ENCODE data around the gene HSPA12B.

GRCh38 chr20:3687655-3688054 lies 44.8 kb upstream of the HSPA12B start:
- TF ChIP-seq CTCF (IDR thresholded peaks at IDR 0.05) (no peak), POLR2A (IDR thresholded peaks at IDR 0.05) (no peak)

All from heart left ventricle (tissue), 13 donors.